GM23338 (cell line): Measurements from ENCODE around the gene GNB3. TPM values are rescaled to one million over a fixed set of nuclear protein-coding genes. Genes with fewer than 3 reads are reported as not detected.

Source experiments
- ATAC-seq: fragments of 200-7000 bp; cut with Tn5 transposase; 3 replicates; pipeline ENCODE4 v1.9.1; 2020
- DNase-seq: peaks from one replicate; pipeline ENCODE4 v3.0.0-alpha.2; 2015; ENCODE audit warnings: low spot score
- H2AFZ ChIP-seq: fragments of 200-600 bp; sonication (generic); 2 replicates; pipeline ENCODE4 v1.8.0; 2016; ENCODE audit warnings: antibody characterized with exemption, mild to moderate bottlenecking, moderate library complexity
- H3F3A ChIP-seq: fragments of 200-600 bp; sonication (generic); replicated peaks from 2 replicates; pipeline ENCODE4 v1.8.0; 2017; ENCODE audit warnings: antibody characterized with exemption, mixed run types, low read depth
- H3K27ac ChIP-seq: fragments of 200-600 bp; sonication (generic); 2 replicates; pipeline ENCODE4 v1.6.1; 2016; ENCODE audit warnings: low read depth
- H3K27me3 ChIP-seq: fragments of 200-600 bp; sonication (generic); 2 replicates; pipeline ENCODE4 v1.8.0; 2016; ENCODE audit warnings: mild to moderate bottlenecking, mixed run types, moderate library complexity; ENCODE audit not compliant: insufficient read depth
- H3K36me3 ChIP-seq: fragments of 200-600 bp; sonication (generic); 2 replicates; pipeline ENCODE4 v1.8.0; 2016; ENCODE audit warnings: mild to moderate bottlenecking; ENCODE audit not compliant: insufficient read depth
- H3K4me1 ChIP-seq: fragments of 200-600 bp; sonication (generic); 2 replicates; pipeline ENCODE4 v1.8.0; 2016; ENCODE audit warnings: mild to moderate bottlenecking, moderate library complexity; ENCODE audit not compliant: insufficient read depth
- H3K4me2 ChIP-seq: fragments of 200-600 bp; sonication (generic); 2 replicates; pipeline ENCODE4 v1.7.1; 2017; ENCODE audit warnings: mixed run types
- H3K4me3 ChIP-seq: fragments of 200-600 bp; sonication (generic); 2 replicates; pipeline ENCODE4 v1.6.1; 2016; ENCODE audit warnings: mixed run types
- H3K79me2 ChIP-seq: fragments of 200-600 bp; sonication (generic); replicated peaks from 2 replicates; pipeline ENCODE4 v1.8.0; 2017; ENCODE audit warnings: mild to moderate bottlenecking; ENCODE audit not compliant: insufficient read depth
- H3K9me2 ChIP-seq: fragments of 200-600 bp; sonication (generic); 2 replicates; pipeline ENCODE4 v1.8.0; 2017; ENCODE audit not compliant: insufficient read depth
- H4K20me1 ChIP-seq: fragments of 200-600 bp; sonication (generic); replicated peaks from 2 replicates; pipeline ENCODE4 v1.8.0; 2017; ENCODE audit warnings: mild to moderate bottlenecking; ENCODE audit not compliant: insufficient read depth
- H3K27ac Mint-ChIP-seq: 2 replicates; pipeline ENCODE4 v1.8.0; 2020; ENCODE audit warnings: inconsistent platforms, mild to moderate bottlenecking, moderate library complexity, mixed read lengths
- H3K27me3 Mint-ChIP-seq: 3 replicates; pipeline ENCODE4 v1.8.0; 2022; ENCODE audit warnings: low read depth, mild to moderate bottlenecking, moderate library complexity, mixed read lengths, inconsistent platforms; ENCODE audit not compliant: insufficient read depth, poor library complexity
- H3K36me3 Mint-ChIP-seq: 3 replicates; pipeline ENCODE4 v1.8.0; 2021; ENCODE audit warnings: low read depth, mild to moderate bottlenecking, inconsistent platforms, moderate library complexity, mixed read lengths
- H3K4me1 Mint-ChIP-seq: 3 replicates; pipeline ENCODE4 v1.8.0; 2020; ENCODE audit warnings: mild to moderate bottlenecking, inconsistent platforms, mixed read lengths
- H3K4me3 Mint-ChIP-seq: 3 replicates; pipeline ENCODE4 v1.8.0; 2021; ENCODE audit warnings: moderate library complexity, mild to moderate bottlenecking, inconsistent platforms, mixed read lengths
- H3K9me3 Mint-ChIP-seq: 3 replicates; pipeline ENCODE4 v1.8.0; 2020; ENCODE audit warnings: moderate library complexity, mild to moderate bottlenecking, inconsistent platforms, mixed read lengths
- CREB1 ChIP-seq: fragments of 250-450 bp; sonication (Bioruptor Pico); IDR thresholded peaks from 2 replicates; pipeline ENCODE4 v1.5.0; 2020; ENCODE audit warnings: low read depth, mild to moderate bottlenecking, moderate library complexity
- ETS1 ChIP-seq: IDR thresholded peaks from 2 replicates; pipeline ENCODE4 v1.6.1; 2016; ENCODE audit warnings: antibody characterized with exemption
- EZH2 ChIP-seq: fragments of 200-600 bp; sonication (generic); IDR thresholded peaks from one replicate; pipeline ENCODE4 v1.8.0; 2017; ENCODE audit warnings: antibody characterized with exemption, mild to moderate bottlenecking, low read depth; ENCODE audit not compliant: unreplicated experiment
- EZH2phosphoT487 ChIP-seq: fragments of 200-600 bp; sonication (generic); IDR thresholded peaks from one replicate; pipeline ENCODE4 v1.8.1; 2018; ENCODE audit warnings: antibody characterized with exemption; ENCODE audit not compliant: unreplicated experiment
- NANOG ChIP-seq: IDR thresholded peaks from 2 replicates; pipeline ENCODE4 v1.6.1; 2016; ENCODE audit warnings: antibody characterized with exemption, borderline replicate concordance
- POLR2AphosphoS5 ChIP-seq: IDR thresholded peaks from 2 replicates; pipeline ENCODE4 v1.6.1; 2016; ENCODE audit warnings: antibody characterized with exemption, low read depth
- STAT1 ChIP-seq: IDR thresholded peaks from one replicate; pipeline ENCODE4 v1.6.1; 2016; ENCODE audit warnings: antibody characterized with exemption; ENCODE audit not compliant: unreplicated experiment
- ZNF331 ChIP-seq: fragments of 250-450 bp; sonication (Bioruptor Pico); IDR thresholded peaks from 2 replicates; pipeline ENCODE4 v1.5.0; 2020; ENCODE audit warnings: low read depth, mild to moderate bottlenecking, moderate library complexity
- ZNF462 ChIP-seq: fragments of 250-450 bp; sonication (Bioruptor Pico); IDR thresholded peaks from 2 replicates; pipeline ENCODE4 v1.5.0; 2020; ENCODE audit warnings: mild to moderate bottlenecking, moderate library complexity
- polyA plus RNA-seq: library from polyadenylated mRNA; unstranded; fragments of >200 nt; fragmentation: Nextera tagmentation; extraction: Ambion mirVana; gene quantifications from 2 replicates; pipeline ENCODE4 v1.2.1, GENCODE V29; 2016
- total RNA-seq: library from RNA; depleted of rRNA; stranded (reverse); fragments of >200 nt; shearing (Covaris generic); gene quantifications from 2 replicates; pipeline ENCODE4 v1.2.3, GENCODE V29; 2014

Gene GNB3
- total and polyA plus RNA-seq, 2 experiments from 2014 or later = 5.4 to 8.2 TPM

GRCh38 chr12:6791931-6792520, 48.7 kb upstream of the GNB3 start (continued):
- no peak for TF ChIP-seq ZNF462 (CRISPR knock-in tag)
- no peak for TF ChIP-seq EZH2phosphoT487
- TF ChIP-seq EZH2 = no peak
- no peak for TF ChIP-seq POLR2AphosphoS5
- TF ChIP-seq STAT1 = no peak
- TF ChIP-seq ETS1 = no peak

GRCh38 chr12:6792522-6793201, 48.1 kb upstream of the GNB3 start:
- H3F3A ChIP-seq = no peaks in the 10 kb centered on the region
- no peaks in the 10 kb centered on the region for H3K9me3 Mint-ChIP-seq
- H2AFZ ChIP-seq = peak overlapping the region; percentile 78
- H3K36me3 Mint-ChIP-seq = no peaks in the 10 kb centered on the region; the same call in 2 of the 3 replicates
- peak; percentile 16 for ATAC-seq
- no peaks in the 10 kb centered on the region for H3K79me2 ChIP-seq
- H3K27me3 Mint-ChIP-seq = peaks cover 18% of the 10 kb centered on the region
- 0 out of 2 replicates have a peak overlapping the region, but pooled peaks have one; percentile 45 for H3K27ac ChIP-seq
- H3K36me3 ChIP-seq = no peaks in the 10 kb centered on the region
- peaks cover 8% of the 10 kb centered on the region for H3K4me1 ChIP-seq
- H3K4me2 ChIP-seq = no peak overlapping the region
- no peaks in the 10 kb centered on the region for H3K27me3 ChIP-seq
- H3K4me1 Mint-ChIP-seq = peaks cover 22% of the 10 kb centered on the region
- H3K4me3 Mint-ChIP-seq = no peak overlapping the region
- H3K27ac Mint-ChIP-seq = peak overlapping the region; percentile 12; the same call in 1 of the 2 replicates
- DNase-seq = no peak
- H3K4me3 ChIP-seq = no peak overlapping the region
- no peaks in the 10 kb centered on the region for H4K20me1 ChIP-seq
- H3K9me2 ChIP-seq = no peaks in the 10 kb centered on the region
- no peak for TF ChIP-seq POLR2AphosphoS5
- TF ChIP-seq ZNF331 (CRISPR knock-in tag) = no peak
- TF ChIP-seq EZH2phosphoT487 = no peak
- TF ChIP-seq NANOG = no peak
- TF ChIP-seq ETS1 = no peak
- TF ChIP-seq CREB1 (CRISPR knock-in tag) = no peak
- no peak for TF ChIP-seq EZH2
